ENCODE data around the gene STAT1.

STAT1 gene

DNA sequence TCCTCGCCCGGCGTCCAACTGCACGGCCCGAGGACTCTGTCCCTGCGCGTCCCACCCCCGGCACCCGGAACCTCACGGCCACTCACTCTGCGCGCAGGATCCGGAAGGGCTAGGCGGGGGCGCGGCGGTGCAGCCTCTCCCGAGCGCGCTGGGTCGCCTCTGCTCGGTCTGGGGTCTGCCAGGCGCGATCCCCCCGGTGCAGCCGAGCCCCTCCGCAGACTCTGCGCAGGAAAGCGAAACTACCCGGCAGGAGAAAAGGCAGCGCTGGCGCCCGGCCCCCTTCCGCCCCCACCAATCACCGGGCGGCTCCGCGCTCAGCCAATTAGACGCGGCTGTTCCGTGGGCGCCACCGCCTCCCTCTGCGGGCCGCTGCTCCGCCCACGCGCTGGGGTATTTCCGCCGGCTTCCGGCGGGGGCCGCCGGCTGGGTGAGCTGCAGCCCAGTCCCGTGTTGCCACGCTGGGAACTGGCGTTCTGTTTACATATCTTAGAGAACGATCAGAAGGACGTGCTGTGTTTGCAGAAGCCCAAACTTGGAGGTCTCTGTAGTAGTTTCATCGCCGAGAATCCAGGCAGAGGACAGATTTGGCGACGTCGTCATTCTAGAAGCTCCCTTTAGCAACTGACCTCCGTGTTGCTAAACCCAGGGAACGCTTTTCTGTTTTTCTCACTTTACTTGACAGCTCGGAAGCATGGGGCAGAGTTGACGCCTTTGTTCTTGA, at the start of gene STAT1:
Gene STAT1, minus strand, starts transcription at position 240 of the 721 bp plus-strand sequence. CDS start 4,168 bp downstream, outside the sequence.
- peak; percentile 96 for DNase-seq

DNA sequence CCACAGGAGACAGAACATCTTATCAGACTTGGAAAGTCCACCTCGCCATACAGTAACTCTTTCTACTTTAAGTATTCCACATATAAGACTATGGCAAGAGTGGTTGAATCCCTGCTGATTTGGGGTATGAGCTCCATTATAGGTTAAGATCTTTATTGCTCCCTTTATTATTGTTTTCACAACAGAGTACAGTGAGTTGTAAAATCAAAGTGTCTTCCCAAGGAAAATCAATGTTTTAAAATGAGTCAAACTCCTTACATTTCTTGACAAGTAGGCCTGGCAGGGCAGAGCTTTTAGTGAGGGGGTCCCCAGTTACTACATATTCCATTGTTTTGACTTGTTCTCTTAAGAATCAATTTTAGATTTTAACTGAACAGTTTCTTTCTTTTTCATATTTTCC, 49.6 kb upstream of the STAT1 start:
- DNase-seq, result no peak

DNA sequence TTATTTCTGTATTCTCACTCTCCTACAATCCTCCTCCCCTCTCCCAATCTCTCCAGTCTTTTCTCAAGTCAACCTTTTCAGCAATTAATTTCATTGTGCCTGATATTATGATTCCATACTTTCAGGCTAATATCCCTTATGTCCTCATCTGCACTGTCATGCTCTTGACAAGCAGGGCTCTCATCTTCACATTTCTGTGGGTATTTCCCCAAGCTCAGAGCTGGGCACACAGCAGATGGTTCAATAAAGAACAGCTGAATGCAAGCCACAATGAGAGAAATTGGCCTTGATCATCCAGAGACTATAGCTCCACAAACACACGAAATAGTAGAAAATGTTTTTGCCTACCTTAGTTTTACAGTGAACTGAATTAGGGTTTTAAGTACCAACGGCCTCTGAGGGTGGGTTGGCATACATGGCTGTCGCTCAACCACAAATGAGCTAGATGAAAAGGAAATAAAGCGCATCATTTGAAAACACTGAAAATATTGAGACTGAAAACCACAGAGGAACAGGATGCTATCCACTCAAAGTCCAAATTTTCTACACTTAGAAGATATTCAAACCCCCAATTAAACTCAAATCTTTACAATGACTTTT, 47.5 kb upstream of the STAT1 start:
- peak; percentile 55 for DNase-seq

DNA sequence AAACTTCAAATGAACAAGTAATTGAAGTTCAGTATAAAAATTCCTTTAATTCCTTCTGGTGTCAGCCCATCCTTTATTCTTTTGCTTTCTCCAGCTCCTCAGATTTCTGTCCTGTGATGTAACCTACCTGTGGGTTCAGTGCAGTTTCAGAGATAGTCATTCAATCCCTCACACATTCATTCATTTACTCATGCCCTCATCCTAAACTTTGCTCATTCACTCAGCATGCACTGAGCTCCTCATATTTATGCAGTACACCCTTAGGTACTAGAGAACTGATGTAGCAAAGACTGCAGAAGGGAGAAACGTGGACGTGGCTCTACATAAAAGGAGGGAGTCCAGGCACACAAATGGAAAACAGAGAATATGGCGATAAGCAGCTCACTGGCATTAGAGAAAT, 45.3 kb upstream of the STAT1 start:
- DNase-seq, result no peak

DNA sequence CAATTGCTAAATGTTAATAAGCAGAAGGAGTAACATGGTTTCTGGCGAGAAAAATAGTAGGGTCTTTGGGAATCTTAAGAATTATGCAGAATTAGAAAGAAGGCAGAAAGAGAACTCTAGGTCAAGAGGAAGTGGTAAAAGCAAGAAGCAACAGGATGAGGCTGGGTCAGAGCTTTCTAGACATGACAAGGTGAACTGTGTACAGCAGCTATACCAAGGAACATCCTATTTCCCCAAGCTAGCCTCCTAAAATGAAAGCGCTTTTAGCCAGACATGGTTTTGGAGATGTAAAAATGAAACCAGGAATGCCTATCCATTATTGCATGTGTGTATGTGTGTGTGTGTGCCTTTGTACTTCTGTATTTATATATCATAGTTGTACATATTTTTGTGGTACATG, 42.3 kb upstream of the STAT1 start:
- DNase-seq, result peak; percentile 52

DNA sequence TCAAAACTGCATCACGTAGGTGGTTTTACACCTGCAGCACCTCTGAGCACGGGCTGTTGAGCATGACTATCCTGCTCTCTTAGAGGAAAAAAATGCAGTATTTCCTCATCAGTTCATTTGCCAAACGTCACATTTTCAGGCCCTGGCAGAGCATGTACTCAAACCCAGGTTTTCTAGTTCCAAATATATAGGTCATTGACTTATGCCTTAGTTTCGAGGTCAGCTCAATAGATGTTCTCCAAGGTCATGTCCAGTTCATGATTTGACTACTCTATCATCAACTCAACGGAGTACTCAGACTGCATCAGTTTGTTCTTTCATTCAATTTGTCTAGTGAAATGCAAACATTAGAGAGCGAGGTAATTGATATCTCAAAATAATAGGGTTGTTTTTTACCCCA, 39.3 kb upstream of the STAT1 start:
- DNase-seq, result no peak

DNA sequence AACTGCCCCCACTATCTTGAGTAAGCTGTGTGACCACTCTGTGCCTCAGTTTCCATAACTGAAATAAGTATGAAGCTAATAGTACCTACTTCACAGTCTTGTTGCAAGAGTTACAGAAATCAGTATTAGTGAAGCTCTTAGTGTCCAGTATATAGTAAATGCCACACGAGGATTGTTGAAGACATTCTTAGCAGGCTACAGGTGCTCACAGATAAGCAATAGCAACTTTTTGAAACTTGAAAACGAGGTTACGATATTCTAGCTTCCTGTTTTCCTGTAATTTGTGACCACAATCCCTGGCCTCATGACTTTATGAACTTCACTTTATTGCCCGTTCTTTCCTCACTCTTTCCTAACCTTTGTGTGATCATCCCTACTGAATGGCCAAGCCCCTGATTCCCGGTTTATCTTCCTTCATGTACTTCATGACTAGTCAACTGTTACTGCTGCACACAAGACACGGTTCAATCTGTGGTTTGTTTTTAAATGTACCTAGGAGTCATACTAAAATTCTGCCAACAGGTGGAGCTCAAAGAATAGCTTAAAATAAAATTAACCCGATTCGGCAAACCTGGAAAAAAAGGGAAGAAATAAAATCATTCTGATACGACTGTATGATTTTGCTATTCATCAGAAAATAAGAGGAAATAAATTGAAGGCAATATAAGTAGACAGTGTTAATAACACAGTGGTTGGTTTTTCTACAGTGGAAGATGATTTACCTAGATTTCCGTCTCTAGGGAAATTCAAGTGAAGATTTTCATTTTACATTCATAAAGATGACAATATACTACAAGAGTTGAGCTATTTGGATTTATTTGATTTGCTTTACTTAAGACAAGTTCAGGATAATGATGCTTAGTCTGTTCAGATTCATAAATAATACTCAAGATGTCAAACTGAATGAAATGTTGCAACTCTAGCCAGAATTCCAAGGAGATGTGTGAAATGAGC, 38.1 kb upstream of the STAT1 start:
- DNase-seq, result peak; percentile 77

DNA sequence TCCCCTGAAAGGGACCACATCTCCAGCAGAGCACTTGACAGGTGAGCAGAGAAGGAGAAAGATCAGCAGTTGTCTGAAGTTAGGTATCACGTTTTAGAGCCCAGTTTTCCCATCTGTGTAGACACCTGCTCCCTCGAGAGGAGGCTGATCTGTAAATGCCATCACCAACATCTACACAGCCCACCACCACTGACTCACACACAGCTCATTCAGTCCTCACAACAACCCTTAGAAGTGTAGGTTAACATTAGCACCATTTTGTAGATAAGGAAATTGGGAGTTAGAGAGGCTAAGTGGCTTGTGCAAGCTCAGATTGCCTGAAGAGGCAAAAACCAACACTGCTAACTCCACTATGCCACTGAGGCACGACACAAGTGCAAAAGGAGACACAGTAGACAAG, 37.2 kb upstream of the STAT1 start:
- no peak for DNase-seq

DNA sequence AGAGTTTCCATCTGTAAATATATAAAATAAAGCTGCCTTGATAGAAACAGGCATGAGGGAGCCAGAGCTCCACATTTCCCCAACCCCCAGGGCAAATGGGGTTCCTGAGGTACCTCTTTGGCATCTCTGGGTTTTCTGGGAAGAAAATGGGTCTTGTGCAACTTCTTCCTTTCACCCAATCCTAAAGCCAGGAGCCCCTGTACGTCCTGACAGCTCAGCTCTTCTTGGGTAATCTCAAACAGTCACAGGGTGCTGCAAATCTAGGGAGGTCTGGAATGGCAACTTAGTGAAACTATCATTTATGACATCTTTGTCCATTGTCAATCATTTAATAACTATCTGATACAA, 36.6 kb upstream of the STAT1 start:
- DNase-seq, result no peak

DNA sequence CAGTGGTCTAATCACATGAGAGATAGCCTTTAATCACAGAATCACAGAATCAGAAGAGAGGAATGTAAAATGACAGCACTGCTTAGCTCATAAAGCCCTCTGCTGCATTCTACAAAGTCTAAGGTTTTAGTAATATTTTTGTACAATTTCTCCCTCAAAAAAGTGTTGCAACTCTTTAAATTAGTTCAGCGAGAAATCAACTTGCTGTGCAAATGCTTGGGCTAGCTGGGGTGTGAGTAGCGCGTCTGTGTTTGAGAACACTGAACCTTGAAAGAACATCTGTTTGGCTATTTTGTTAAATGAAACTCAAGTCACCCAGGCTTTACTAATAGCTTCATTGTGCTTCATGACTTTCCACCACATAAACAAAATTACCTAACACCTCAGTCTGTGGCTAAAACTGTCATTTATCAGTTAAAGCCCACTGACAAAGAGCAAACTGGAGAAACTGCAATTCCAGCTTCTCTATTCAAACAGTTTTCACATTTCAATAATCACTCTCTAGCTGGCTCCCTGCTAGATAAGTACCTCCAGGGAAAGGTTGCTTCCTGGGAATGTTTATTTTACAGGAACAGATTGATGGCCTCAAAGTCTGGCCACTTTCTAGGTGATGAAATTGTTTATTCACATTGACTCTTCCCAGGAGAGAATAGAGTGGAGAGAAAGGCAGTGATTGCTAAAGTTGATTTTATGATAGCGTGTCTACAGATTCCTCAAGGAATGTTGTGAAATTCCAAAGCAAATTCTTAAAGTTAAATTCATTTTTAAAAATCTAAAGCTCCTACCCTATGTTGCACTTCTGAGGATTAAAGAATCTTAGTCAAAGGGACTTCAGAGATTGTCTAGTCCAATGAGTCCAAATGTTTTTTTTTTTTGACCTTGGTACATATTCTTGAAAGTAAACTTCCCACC, 36.0 kb upstream of the STAT1 start:
- peak; percentile 30 for DNase-seq

DNA sequence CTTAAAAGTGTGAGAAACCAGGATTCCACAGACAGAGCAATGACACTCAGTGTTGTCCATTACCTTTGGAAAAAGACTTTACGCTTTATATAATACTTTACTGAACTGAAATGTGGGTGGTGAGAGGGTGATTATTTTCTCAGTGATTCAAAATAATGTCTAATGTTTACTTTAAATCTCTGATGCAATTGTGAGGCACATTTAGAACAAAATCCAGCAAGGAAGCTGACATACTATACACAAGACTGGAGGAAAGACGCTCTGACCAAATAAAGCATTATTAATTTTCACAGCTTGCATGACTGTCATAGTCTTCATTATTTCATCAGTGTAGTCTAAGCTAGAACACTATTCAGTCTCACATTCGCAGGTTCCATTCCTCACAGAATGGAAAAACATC, 34.1 kb upstream of the STAT1 start:
- no peak for DNase-seq

DNA sequence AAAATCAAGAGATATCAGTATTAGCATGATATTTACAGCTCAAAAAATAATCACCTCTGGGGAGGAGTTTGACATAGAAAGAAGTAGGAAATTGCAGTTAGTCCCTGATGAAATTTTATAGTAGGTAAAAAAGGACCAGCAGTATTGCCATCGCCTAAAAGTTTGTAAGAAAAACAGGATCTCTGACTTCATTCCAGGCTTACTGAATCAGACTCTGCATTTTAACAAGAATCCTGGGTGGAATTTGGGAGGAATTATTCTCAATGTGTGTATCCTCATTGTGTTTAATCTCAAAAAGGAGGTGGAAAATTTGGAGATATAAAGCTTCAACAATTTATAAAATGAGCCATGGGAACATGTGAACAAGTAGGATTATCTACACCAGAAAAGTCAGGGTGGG, 31.2 kb upstream of the STAT1 start:
- DNase-seq, result no peak

DNA sequence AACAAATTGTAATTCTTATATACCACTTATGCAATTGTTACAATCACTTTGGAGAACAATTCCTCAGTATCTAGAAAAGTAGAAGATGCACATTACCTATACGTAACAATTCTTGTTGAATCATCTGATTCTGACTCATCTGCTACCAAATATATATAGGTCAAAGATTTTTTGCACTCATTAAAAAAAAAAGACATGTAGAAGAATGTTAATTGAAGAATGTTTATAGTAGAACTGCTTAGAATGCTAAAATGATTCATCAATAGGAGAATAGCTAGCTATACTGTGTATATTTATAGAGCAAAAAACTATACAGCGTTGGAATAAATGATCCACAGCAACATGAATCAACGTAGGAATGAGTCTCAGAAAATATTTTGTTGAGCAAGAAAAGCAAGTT, 29.5 kb upstream of the STAT1 start:
- DNase-seq, result no peak

DNA sequence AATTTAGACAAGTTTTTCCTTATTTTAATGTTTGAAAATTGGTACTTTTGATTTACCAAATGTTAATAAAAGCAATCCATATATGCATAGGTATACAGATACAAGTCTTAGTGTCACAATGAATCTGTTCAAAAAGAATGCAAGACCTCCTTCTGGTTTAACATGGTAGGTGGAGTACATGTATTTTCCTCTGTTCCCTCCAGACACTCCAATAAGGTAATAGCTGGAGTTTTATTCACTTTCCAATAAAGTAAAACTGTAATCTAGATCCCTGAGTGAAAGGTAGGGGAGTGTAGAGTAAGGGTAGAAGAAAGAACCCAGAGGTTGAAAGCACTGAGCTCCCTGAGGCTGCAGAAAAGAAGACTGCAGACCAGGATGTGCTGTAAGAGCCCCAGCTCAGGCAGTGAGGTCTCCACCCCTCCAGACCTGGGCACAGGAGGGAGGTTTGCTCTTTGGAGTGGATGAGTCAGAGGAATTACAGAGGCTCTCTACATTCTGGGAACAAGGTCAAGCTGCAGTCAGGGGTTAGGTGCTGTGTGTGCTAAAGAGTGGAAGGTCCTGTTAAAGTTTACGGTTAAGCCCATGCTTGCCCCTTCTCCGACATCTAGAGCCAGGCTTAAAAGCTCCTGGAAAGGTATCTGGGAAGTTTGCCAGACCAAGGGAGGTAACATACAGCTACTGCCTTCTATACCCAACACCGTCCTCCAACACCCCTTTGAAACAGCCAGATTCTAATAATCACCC, 27.6 kb upstream of the STAT1 start:
- DNase-seq, result no peak

DNA sequence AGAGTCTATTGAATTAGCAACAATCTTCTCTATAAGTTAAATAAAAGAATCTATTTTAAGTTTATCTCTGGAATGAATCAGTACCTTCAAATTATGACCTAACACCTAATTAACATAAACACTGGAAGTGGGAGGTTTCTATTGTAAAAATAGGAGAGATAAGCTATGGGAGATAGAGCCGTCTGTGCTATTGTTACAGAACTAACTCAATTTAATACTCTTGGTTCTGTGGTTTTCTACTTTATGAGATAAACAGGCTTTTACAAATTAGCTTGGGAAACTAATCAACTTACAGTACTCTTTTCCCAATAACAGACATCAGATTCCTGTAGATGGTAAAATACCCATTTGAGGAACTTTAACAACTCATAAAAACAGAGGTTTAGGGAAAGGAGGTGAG, 25.6 kb upstream of the STAT1 start:
- no peak for DNase-seq

DNA sequence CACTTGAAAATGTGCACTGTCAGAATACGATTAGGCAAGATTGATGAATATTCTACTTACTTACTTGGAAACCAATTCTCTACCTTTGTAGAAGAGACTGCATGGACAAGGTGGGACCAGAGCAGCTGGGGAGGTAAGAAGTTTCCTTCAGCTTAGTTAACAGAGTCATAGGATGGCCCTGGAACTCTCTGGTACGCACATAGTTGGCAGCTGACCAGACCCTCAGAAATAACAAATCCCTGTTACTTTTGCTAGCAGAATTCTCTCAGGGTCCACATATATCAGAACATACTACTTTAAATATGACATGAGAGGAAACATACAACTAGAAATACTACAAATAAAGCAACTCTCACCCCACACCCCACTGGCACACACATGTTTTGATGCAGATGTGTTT, 24.8 kb upstream of the STAT1 start:
- DNase-seq, result no peak

DNA sequence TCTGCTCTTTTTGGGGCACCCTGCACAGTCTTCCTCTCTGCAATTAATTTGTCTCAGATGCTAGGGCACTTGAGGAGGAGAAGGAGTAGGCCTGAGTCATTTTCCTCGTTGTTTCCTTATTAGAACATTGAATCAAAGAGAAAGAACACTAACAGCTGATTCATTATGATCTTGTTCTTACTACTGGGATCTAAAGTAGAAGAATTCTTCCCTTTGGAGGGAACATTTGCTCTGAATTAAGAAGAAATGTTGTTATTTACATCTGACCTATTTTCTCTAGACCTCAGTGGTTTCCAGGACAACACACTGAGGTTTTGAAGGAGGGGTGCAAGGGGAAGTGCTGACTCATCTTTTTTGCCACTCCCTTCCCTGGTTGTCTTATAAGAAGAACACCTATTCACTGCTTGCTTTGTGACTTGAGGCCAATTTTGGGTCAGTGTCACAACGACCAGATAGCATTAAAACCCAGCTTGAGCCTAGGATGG, 24.3 kb upstream of the STAT1 start:
- DNase-seq, result peak; percentile 75

DNA sequence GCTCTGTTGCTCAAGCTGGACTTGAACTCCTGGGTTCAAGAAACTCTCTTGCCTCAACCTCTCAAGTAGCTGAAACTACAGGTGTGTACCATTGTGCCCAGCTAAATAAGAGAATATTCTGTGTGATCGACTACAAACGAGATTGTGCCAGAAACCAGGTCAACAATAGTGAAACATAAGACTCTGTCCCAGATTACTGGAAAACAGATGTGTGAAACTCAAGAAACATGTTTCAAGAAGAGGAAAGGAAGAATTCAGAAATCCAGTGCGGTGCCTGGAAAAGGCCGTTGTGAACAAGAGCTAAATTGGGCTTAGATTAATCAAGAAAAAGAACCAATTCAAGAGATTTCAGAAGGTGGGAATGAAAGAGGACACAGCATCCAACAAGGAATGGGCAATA, 23.4 kb upstream of the STAT1 start:
- DNase-seq, result no peak

DNA sequence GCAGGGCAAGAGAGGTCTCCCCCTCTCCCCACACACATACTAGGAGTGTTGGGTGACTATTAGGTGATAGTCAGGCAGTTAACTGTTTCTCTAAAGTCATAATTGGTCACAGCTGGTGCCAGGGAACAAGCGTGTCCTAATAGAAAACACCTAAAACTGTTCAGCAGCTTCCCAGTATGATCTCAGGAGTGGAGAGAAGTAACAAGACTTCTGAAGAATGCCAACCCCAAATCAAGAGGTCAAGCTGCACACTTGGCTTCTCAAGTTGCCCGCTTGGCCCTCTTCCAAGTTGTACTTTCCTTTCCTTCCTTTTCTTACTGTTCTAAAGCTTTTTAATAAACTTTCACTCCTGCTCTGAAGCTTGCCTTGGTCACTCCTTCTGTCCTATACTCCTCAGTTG, 22.4 kb upstream of the STAT1 start:
- DNase-seq, result no peak

DNA sequence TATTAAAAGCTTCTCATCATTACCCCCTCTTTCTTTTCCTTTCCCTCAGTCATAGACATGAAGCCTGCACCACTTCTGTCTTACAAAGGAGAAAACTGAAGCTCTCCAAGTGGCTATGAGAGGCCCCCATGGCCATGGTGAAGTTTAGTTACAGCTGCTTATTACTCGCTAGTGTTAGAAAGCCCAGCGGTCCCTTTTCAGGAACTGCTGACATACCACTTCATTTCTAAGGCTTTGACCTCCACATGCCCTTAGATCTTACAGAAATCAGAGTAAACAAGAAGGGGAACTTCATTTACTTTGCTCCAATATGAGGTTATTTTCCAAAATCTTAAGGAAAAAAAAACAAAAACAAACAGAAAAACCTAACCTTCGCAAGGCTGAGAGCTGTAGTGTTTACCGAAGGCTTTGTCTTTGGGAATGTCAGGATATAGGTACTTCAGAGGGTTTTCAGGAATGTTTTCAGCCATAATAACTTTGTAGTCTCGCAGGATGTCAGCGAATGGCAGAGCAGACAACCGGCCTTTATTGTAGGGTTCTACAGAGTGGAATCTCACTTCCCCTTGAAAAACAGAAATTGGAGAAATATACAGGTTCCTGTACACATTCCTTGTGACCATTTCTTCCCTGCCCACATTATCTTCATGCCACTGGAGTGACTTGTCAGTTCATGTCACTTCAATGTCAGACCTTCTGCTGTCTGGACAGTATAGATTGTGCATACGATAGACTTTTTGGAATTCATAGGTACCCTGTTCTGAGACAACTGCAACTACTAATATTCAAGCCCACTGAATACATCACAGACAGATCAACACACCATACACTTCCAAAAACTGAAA, 18.8 kb upstream of the STAT1 start:
- no peak for DNase-seq

DNA sequence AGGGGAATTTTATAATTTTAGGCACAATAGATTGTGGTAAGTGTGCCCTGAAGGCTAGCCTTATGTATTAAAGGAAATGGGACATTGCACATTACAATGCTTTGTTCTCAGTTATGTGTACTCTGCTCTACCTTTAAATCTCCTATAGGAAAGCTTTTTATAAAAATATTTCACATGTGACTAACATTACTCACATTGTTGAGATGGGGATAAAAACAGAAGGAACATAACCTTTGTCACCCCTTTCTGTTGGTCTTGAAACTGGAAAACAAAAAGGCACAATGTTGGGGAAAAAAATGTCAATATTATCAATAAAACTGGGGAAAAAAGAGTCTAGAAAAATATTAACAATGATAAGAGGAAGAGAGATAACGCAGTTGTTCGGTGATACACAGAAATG, 17.3 kb upstream of the STAT1 start:
- no peak for DNase-seq

All from CD4-positive, alpha-beta T cell treated with Interleukin-21 for 1 hour (primary cell).